GM19463 (cell line): Measurements from ENCODE around the gene IGFLR1.
"Not testable (repeated sequence)": the region's sequence is repeated elsewhere in the genome, so short reads cannot be mapped to it uniquely, and the experiment has no call there.

Experiments
- ATAC-seq: cut with Tn5 transposase; IDR thresholded peaks from one replicate; pipeline ENCODE4 v1.9.1; 2021; ENCODE audit warnings: mild to moderate bottlenecking, moderate library complexity; ENCODE audit not compliant: unreplicated experiment

IGFLR1 gene

GRCh38 chr19:35727053-35727955 lies 14.9 kb downstream of the IGFLR1 start:
- no peak for ATAC-seq

DNA sequence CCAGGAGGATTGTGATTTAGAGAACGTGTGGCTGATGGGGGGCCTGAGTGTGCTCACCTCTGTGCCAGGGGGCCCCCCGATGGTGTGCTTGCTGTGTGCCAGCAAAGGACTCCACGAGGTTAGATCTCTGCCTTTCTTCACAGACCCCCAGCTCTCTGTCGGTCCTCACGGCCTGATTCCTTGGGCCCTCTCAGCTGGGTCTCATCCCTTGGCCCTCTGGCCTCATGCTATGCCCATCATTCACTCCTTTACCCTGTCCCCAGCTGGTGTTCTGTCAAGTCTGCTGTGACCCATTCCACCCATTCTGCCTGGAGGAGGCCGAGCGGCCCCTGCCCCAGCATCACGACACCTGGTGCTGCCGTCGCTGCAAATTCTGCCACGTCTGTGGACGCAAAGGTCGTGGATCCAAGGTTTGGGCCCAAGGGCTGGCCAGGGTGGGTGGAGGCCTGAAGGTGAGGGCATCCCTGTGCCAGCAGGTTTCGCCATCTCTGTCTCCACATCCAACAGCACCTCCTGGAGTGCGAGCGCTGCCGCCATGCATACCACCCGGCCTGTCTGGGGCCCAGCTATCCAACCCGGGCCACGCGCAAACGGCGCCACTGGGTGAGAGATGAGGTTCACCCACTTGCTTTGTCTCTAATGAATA lies 16.9 kb downstream of the IGFLR1 start:
- no peak for ATAC-seq

- no peak for ATAC-seq
These were observed 17.7 kb downstream of the IGFLR1 start for GRCh38 chr19:35724560-35724959.

DNA sequence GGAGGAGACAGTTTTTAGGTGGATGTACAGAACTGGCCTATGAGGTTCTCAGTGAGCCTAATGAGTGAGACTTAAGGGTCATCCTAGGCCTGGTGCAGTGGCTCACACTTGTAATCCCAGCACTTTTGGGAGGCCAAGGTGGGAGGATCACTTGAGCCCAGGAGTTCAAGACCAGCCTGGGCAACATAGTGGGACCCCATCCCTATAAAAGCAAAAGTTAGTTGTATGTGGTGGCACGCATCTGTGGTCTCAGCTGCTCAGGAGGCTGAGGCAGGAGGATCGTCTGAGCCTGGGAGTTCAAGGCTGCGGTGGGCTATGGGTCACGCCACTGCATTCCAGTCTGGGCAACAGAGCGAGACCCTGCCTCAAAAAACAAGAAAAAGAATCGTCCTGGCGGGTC lies 18.1 kb downstream of the IGFLR1 start:
- not testable (repeated sequence) for ATAC-seq

DNA sequence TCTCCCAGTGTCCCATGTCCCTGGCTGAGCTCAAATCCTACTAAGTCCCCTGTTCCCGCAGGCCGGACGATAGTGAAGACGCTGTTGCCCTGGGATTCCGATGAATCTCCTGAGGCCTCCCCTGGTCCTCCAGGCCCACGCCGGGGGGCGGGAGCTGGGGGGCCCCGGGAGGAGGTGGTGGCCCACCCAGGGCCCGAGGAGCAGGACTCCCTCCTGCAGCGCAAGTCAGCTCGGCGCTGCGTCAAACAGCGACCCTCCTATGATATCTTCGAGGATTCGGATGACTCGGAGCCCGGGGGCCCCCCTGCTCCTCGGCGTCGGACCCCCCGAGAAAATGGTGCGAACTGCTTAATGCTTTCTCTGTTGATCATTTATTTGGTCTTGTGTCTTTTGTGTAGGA lies 18.6 kb downstream of the IGFLR1 start:
- ATAC-seq, result no peak

GRCh38 chr19:35722897-35723296 lies 19.4 kb downstream of the IGFLR1 start:
- ATAC-seq, result no peak

DNA sequence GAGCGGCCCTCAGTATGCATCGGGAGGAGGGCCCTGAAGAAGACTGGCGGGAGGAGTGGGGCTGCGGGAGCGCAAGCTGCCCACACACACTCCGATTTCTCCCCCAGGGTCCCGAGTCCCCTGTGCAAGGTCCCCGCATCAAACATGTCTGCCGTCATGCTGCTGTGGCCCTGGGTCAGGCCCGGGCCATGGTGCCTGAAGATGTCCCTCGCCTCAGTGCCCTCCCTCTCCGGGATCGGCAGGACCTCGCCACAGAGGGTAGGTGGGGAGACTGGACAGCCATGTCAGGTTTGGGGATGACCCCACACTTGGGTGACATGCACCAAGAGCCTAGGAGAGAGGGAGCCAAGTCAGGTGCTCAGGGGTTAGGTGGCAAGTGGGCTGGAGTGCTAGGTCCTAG lies 19.8 kb downstream of the IGFLR1 start:
- ATAC-seq, result no peak

DNA sequence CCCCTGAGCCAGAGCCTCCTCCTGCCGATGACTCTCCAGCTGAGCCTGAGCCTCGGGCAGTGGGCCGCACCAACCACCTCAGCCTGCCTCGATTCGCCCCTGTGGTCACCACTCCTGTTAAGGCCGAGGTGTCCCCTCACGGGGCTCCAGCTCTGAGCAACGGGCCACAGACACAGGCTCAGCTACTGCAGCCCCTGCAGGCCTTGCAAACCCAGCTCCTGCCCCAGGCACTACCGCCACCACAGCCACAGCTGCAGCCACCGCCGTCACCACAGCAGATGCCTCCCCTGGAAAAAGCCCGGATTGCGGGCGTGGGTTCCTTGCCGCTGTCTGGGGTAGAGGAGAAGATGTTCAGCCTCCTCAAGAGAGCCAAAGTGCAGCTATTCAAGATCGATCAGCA lies 20.9 kb downstream of the IGFLR1 start:
- ATAC-seq, result no peak

DNA sequence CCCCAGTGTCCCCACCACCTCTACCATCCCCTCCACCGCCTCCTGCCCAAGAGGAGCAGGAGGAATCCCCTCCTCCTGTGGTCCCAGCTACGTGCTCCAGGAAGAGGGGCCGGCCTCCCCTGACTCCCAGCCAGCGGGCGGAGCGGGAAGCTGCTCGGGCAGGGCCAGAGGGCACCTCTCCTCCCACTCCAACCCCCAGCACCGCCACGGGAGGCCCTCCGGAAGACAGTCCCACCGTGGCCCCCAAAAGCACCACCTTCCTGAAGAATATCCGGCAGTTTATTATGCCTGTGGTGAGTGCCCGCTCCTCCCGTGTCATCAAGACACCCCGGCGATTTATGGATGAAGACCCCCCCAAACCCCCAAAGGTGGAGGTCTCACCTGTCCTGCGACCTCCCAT lies 21.6 kb downstream of the IGFLR1 start:
- ATAC-seq, result no peak

- ATAC-seq, result no peak
These were observed 22.1 kb downstream of the IGFLR1 start for GRCh38 chr19:35720163-35720524.

DNA sequence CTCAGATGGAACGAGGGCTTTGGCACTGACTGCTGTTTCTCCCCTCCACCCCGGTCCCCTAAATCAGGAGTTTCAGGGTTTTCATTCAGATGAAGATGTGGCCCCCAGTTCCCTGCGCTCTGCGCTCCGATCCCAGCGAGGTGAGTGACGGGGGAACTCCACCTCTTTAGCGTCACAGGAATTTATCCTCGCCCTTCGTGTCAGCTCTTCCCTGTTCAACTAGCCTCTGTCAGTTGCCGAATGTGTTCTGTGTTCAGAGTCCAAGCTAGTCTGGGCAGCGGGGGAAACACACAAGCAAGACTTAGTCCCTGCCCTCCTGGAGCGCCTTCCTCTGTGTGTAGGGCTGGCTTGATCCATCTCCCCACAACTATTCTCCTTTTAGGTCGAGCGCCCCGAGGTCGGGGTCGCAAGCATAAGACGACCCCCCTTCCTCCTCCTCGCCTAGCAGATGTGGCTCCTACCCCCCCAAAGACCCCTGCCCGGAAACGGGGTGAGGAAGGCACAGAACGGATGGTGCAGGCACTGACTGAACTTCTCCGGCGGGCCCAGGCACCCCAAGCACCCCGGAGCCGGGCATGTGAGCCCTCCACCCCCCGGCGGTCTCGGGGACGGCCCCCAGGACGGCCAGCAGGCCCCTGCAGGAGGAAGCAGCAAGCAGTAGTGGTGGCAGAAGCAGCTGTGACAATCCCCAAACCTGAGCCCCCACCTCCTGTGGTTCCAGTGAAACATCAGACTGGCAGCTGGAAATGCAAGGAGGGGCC lies 22.7 kb downstream of the IGFLR1 start:
- ATAC-seq, result no peak

DNA sequence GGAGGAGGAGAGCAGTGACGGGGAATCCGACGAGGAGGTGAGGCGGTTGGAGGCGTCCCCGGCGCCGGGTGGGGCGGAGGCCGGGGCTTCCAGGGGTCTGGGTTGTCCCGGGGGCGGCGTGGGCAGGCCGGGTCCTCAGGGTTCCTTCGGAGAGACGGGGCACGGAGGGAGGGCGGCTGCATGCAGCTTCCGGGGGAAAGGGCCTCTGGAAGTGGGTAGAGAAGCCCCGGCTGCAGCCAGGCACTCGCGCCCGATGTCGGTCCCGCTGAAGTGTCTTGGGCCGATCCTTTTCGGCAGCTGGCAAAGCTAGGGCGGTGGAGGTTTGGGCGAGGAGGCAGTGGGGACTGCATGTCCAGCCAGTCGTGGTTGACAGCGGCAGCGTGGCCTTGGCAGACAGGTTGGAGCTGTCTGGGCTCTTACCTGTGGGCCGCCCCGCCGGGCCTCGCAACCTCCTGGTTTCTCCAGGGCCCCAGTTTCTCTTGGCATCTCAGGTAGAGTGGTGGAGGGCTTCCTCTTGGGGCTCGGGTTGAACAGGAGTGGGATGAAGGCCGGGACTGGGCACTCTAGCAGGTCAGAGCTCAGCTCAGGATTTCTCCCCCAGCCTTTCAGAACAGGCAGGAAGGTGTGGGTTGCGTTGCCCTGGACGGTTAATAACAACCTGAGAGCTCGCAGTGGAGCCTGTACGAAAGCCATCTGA lies 23.8 kb downstream of the IGFLR1 start:
- no peak for ATAC-seq

DNA sequence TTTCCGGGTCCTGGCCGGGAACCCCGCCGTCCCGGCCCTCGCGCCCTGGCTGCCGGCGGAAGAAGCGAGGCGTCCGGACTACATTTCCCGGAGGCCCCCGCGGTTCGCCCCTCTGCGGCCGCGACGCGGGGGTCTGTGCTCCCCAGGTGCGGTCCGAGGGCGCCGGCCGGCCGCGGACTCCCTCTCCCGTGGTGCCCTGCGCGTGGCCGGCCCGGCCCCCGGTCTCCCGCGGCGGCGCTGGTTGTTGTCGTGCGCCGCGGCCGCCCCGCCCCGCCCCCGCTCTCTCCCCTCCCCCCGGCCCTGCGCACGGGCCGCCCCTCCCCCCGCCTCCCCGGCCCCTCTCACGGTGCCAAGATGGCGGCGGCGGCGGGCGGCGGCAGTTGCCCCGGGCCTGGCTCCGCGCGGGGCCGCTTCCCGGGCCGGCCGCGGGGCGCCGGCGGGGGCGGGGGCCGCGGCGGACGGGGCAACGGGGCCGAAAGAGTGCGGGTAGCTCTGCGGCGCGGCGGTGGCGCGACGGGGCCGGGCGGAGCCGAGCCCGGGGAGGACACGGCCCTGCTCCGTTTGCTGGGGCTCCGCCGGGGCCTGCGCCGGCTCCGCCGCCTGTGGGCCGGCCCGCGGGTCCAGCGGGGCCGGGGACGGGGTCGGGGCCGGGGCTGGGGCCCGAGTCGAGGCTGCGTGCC lies 24.4 kb downstream of the IGFLR1 start, which contains the start of gene KMT2B:
Gene KMT2B (plus strand): TSS at position 339 of the 680 bp plus-strand sequence. CDS start 16 bp downstream, at position 355.
- ATAC-seq, result no peak

DNA sequence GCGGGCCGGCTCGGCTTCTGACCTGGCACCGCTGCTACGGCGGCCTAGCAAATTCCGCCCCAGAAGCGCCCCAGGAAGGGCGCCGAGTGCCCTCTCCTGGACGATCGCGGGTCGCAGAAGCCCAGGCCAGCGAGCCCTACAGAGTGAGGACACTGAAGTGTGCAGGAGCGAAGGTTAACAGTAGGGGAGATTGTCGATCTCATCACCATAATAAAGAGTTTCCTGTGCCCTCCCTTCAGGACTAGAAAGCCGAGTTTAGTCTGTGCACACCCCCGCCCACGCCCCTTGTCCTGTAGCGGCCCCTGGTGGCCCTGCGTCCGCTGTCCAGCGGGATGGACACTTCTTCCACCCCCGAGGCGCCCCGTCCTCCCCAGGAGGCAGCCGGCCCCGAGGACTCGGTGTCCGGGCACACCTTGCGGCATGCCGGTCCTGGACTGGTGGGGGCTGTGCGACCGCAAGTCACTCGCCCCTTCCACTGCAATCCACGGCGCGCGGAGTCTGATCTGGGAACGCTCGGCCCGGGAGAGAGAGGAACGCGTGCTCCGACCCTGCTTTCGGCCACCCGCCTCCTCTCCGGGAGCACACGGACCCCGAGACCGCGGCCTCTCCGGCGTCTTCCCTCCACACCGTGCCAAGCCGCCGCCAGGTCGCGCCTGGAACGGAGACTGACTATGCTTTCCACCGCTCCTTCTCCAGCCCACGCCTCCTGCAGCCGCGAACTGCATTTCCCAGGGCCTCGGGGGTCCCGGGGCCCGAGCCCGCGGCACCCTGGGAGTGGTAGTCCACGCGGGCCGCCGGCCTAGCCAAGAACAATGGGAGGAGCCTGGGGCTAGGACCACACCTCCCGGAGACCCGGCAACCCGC lies 25.2 kb downstream of the IGFLR1 start:
- ATAC-seq, result peak; percentile 56

- ATAC-seq, result no peak
These were observed 26.1 kb downstream of the IGFLR1 start for GRCh38 chr19:35715981-35716800.

DNA sequence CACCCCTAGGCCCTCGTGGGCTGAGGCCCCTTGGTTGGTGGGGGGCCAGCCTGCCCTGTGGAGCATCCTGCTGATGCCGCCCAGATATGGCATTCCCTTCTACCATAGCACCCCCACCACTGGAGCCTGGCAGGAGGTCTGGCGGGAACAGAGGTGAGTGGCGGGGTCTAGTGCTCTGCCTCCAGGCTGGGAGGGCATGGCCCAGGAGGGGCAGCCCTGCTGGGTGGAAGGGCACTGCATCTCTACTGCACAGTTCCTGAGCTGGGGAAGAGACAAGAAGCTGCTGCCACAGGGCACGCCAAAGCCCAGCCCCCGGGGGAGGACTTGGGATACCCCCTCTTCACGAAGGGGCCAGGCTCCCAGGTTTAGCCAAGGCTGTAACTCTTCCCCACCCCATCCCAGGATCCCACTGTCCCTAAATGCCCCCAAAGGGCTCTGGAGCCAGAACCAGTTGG lies 26.9 kb downstream of the IGFLR1 start:
- ATAC-seq, result no peak

DNA sequence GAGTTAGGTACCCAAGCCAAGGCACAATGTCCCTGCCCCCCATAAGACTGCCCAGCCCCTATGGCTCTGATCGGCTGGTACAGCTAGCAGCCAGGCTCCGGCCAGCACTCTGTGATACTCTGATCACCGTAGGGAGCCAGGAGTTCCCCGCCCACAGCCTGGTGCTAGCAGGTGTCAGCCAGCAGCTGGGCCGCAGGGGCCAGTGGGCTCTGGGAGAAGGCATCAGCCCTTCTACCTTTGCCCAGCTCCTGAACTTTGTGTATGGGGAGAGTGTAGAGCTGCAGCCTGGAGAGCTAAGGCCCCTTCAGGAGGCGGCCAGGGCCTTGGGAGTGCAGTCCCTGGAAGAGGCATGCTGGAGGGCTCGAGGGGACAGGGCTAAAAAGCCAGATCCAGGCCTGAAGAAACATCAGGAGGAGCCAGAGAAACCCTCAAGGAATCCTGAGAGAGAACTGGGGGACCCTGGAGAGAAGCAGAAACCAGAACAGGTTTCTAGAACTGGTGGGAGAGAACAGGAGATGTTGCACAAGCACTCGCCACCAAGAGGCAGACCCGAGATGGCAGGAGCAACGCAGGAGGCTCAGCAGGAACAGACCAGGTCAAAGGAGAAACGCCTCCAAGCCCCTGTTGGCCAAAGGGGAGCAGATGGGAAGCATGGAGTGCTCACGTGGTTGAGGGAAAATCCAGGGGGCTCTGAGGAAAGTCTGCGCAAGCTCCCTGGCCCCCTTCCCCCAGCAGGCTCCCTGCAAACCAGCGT lies 27.5 kb downstream of the IGFLR1 start:
- ATAC-seq, result no peak
